HL-60/S4 (cell line): ENCODE measurements around the gene TTC23L.
"Not testable (repeated sequence)": the region's sequence is repeated elsewhere in the genome, so short reads cannot be mapped to it uniquely, and the experiment has no call there.

Source experiments
- in situ Hi-C: fragments of 300-500 bp; cut with MboI; formaldehyde crosslinking; loops from 2 replicates; pipeline ENCODE4 v1.14.3; 2022; ENCODE audit warnings: low sequenced_read_pairs

The TTC23L gene

DNA sequence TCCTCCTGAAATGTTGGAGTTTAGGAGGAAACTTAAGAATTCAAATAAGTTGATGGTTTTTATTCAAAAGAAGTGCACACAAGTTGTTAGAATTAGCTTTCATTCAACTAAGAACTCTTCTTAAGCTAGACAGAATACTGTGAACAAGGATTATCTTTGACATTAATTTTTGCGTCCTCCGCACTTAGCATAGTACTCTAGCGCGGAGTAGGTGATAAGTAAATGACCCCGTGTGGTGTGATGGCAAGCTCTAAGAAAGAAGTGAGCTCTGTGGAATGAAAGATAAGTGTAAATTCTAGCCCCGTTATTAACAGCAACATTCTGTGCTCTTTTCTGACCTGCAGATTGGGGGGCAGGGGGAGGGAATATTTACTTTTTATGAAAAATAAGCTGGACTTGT, 77.6 kb downstream of the TTC23L start:
- in situ Hi-C loops = no loop called here

DNA sequence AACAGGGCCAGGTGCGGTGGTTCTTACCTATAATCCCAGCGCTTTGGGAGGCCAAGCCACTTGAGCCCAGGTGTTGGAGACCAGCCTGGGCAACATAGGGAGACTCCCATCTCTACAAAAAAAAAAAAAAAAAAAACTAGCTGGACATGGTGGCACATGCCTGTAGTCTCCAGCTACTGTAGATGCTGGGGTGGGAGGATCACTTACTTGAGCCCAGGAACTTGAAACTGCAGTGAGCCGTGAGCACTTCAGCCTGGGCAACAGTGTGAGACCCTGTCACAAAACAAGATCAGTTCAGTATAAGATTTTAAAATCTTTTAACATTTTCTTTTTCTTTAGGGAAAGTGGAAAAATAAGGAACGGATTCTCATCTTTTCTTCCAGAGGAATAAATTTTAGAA, 79.1 kb downstream of the TTC23L start:
- in situ Hi-C loops = no loop called here

DNA sequence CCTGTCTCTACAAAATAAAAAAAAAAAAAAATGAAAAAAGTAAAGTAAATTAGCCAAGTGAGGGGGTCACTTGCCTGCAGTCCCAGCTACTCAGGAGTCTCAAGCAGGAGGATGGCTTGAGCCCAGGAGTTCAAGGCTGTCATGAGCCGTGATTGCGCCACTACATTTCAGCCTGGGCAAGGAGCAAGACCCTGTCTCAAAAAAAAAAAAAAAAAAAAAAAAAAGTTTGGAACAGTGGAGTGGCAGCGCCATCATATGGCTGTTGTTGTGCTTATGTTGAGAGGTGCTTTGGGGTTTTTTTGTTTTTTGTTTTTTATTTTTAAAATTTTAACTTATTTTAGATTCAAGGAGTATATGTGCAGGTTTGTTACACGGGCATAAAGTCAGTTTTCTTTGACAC, 80.1 kb downstream of the TTC23L start:
- in situ Hi-C loops = no loop called here

DNA sequence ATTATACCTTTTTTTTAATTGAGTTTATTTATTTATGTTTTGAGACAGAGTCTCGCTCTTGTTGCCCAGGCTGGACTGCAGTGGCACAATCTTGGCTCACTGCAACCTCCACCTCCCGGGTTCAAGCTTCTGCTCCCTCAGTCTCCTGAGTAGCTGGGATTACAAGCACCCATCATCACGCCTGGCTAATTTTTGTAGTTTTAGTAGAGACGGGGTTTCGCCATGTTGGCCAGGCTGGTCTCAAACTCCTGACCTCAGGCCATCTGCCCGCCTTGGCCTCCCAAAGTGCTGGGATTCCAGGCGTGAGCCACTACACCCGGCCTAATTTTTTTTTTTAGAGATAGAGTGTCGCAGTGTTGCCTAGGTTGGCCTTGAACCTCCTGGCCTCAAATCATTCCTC, 84.3 kb downstream of the TTC23L start:
- in situ Hi-C loops = not testable (repeated sequence)

DNA sequence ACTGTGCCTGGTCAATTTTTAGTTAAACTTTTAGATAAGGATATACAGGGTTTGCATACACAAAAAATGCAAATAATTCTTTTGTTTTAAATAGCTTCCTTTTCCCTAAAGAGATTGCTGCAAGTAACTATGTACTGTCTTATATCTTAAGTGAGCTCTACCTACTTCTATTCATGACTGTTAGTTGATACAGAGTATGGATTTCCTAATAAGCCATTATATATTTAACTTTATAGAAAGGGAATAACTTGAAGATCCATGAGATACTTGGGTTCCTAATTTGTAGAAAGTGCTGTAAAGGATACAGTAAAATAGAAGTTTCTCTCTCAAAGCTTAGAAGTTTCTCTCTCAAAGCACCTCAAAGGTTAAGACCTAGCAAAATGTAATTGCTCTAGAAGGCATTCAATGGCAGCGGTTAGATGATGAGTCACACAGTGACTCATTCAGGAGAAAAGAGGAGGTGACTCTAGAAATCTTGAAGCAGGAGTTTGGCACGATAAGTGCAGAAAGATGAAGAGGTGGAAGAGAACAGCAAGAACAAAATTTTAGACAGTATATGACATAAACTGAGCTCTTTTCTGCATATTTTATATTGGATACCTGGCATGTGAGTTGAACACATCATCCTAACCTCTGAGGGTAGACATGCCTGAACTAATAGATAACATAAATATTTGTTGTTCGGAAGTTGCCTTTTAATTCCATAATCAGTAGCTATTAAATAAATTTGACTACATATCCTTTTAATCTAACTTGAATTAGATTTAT, 84.9 kb downstream of the TTC23L start:
- in situ Hi-C loops = no loop called here

DNA sequence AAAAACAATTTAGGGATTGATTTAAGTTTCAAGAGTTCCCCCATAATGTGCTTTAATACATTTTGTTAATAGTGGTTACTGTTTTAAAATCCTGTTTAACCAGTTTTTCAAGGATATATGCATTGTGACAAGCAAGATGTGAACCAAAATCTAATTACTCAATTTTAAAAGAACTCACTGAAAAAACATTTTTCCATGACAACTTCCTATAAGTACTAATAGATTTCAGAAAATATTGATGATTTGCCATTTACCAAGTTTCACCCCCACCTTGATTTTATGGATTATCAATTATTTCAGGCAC, 85.5 kb downstream of the TTC23L start:
- in situ Hi-C loops = no loop called here

DNA sequence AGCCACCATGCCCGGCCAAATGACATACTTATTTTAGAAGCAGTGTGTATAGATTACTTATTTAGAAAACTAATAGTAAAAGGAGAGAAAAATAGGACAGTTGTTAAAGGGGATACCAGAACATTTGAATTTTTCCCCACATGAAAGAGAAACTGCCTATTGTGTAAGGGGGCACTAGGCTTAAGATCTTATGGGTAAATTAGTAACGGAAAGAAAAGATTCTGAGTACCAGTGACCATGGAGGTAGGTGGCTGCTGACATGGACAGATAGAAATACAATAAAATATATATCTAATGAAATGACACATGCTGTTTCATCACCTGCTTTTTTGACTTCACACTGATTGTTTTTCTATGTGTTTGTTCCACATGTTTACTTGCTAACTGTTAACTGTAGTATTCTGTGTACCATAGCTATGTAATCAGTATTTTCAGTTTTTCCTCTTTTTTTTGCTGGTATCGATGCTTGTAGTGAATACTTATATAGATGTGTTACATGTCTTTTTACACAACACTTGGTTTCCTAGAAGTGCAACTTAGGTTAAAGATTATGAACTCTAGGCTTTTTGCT, 87.4 kb downstream of the TTC23L start:
- in situ Hi-C loops = no loop called here

DNA sequence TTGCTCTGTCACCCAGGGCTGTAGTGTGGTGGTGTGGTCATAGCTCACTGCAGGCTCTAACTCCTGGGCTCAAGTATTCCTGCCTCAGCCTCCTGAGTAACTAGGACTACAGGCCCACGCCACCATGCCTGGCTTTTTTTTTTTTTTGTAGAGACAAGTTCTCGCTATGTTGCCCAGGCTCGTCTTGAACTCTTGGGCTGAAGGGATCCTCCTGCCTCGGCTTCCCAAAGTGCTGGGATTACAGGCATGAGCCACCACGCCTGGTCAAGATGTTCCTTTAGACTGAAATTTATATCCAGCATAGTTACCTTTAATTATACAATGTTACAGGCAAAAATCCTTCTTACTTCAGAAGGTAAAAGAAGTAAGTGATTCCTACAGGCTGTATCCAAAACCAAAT, 88.8 kb downstream of the TTC23L start:
- in situ Hi-C loops = no loop called here

DNA sequence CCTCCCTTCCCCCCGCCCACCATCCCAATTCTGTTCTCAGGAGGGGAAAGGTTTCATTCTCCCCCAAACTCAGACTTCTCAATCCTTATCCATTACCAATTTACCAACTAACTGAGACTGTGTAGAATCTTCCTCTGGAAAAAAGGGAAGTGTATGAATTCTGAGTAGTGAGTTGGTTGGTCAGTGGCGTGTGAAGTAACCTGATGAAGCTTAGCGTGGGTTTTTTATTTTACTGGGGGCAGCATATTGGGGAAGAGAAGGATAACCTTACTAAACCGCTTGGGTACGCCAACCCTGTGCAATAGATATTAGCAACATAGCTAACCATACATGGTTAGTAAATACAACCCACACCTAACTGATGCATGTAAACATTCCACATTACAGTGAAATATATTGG, 89.3 kb downstream of the TTC23L start:
- in situ Hi-C loops = no loop called here

DNA sequence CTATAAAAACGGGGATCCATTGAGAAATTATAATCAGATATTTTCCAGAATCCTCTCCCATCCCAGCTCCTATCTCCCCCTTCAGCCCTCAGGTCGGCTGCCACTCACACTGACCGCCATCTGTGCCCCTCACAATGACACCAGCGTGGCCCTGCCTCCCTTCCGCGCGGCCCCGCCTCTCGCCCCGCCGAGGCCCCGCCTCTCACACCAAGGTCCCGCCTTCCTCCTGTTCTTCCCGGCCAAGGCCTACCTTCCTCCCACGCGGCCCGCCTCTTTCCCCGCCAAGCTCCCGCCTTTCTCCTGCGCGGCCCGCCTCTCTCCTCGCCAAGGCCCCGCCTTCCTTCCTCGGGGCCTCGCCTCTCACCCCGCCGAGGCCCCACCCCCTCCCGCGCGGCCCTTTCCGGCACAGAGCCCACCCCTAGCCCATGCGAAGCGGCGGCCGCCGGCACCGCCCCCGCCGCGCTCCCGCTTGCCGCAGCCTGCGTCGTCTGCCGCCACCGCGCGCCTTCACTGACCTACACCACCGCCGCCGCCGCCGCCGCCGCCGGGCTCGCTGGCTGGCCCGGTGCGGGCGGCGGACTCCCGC, 90.3 kb downstream of the TTC23L start, which contains the start of gene DNAJC21:
Gene DNAJC21, plus strand, starts transcription at position 426 of the 586 bp plus-strand sequence. CDS start 261 bp downstream, outside the sequence.
- in situ Hi-C loops = no loop called here

DNA sequence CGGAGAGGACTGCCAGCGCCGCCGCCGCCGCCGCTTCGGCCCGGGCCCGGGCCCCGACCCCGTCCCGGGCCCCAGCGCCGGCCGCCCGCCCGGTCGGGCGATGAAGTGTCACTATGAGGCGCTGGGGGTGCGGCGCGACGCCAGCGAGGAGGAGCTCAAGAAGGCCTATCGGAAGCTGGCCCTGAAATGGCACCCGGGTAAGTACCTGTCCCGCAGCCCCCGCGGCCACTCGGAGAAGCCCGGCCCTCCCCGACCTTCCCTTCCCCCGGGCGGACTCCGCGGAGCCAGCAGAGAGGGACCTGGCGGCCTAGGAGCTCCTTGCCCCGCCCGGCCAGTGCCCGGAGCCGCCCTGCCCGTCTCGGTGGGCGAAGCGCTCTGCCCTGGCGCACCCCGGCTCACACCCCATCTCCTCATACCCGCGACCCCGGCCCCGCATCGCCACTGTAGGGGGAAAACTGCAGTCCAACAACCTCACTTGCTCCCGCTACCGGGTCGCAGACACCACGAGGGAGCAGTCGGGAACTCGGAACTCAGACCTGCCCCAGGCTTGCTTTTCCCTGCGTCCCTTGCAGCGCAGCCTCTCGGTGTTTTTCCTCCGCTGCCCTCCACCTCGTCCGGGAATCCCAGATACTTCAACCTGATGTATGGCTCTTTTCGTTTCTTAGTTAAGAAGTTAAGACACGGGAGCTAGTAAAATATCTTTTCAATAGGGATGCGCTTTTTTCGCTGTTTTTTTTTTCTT, 90.9 kb downstream of the TTC23L start:
- in situ Hi-C loops = no loop called here

DNA sequence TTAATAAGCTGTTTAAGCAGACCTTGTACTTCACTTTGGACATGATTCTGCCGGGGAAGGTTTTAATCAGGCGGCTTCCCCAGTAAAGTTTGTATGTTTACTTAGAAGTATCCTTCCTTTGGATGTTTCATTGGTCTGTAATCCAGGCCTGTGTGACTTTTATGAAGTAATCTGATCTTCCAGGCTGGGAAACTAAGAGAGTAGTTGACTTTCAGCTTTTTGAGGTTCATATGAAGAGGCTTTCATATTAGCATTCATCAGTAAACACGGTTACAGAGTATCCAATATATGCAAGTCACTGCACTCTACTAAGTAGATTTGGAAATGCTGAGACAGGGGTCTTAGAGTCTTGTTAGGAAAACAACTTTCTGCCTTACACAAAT, 91.5 kb downstream of the TTC23L start:
- in situ Hi-C loops = no loop called here

DNA sequence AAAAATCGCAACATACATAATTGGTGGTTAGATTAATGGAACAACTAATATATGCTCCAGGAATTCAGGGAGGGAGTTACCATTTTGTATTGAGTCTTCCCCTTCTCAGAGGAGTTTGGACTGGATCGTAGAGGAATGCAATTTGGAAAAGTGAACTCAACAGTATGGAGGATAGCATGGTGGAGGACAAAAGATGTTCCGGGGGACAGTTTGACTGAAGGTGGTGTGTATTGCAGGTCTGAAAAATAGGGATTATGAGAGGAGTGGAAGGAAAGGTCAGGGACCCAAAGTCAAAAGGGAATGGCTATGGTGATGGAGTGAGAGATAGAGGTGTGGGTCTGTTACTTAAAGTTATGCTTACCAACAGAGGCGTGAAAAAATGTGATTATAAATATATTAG, 91.9 kb downstream of the TTC23L start:
- in situ Hi-C loops = no loop called here

DNA sequence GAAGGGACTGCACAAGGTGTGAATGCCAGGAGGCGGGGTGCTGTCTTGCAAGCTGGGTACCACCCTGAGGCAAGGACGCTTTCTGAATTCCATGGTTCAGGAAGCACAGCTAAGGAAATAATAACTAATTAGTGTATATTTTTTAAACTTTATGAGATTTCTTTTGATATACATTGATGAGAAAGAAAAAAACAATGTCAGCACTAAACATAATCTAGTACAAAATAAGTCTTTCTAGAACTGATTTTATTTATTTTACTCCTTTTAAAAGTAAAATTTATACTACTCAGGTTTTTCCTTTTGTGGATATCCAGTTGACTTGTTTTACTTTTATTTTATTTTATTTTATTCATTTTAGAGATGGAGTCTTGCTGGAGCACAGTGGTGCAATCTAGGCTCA, 94.0 kb downstream of the TTC23L start:
- in situ Hi-C loops = no loop called here

DNA sequence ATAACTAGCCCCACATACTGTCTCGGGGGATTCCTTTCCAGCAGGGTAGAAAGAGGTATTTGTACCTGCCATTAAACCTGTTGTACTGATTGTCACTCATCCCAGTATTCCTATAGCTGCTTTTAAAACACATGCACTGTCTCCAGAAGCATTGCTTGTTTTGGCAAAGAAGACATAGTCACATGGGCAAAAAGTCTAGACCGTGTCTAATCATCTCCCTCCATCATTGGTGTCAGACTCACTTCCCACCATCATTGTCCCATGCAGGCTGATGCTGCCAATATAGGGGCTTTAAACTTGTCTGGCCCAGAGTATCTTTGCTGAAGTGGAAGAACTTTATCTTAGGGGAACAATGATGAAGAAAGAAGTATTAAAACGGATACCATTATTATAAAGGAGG, 103.0 kb downstream of the TTC23L start:
- in situ Hi-C loops = no loop called here

DNA sequence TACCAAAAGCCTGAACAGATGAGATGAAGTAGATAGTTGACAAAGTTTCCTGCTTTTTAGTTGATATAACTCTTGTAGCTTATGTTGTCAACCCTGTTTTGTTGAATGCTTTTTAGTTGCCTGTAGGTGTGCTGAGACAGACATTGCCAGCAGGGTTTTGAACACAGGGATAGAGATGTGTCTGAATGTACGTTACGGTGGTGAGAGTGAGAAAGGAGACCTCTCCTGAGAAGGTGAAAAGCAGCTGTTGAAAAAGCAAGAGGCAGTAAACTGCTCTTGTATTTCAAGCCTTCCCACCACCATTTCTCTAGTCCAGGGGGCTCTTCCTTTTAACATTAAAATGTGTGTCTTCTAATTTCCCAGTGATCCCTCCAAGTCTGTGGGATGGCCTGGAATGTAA, 105.1 kb downstream of the TTC23L start:
- in situ Hi-C loops = no loop called here

DNA sequence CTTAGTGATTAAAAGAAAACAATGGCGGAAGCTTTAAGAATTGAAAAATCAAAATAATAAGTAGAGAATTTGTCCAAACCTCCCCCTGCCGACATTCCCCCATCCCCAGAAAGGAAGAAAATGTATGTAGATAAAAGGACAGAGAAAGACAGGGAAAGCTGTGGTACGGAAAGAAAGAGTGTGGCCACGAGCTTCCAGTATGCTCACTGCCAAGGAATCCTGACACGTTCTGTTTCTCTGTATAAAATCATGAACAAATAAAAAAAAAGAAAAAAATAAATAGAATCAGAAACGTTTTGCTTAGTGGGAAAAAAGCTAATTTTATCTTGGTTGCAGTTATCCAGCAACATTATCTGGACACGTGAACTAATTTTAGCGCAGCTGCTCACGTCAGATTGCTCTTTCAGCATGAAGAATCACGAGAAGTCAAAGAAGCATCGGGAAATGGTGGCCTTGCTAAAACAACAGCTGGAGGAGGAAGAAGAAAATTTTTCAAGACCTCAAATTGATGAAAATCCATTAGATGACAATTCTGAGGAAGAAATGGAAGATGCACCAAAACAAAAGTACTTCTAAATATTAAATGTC, 105.6 kb downstream of the TTC23L start:
- in situ Hi-C loops = no loop called here
